ENCODE data around the gene MEF2B.
A peak's percentile ranks its signal among the peaks of the same experiment; 100 is the strongest.

GRCh38 chr19:19105365-19106055 lies 64.6 kb downstream of the MEF2B start:
- TF ChIP-seq, protein P1, sequence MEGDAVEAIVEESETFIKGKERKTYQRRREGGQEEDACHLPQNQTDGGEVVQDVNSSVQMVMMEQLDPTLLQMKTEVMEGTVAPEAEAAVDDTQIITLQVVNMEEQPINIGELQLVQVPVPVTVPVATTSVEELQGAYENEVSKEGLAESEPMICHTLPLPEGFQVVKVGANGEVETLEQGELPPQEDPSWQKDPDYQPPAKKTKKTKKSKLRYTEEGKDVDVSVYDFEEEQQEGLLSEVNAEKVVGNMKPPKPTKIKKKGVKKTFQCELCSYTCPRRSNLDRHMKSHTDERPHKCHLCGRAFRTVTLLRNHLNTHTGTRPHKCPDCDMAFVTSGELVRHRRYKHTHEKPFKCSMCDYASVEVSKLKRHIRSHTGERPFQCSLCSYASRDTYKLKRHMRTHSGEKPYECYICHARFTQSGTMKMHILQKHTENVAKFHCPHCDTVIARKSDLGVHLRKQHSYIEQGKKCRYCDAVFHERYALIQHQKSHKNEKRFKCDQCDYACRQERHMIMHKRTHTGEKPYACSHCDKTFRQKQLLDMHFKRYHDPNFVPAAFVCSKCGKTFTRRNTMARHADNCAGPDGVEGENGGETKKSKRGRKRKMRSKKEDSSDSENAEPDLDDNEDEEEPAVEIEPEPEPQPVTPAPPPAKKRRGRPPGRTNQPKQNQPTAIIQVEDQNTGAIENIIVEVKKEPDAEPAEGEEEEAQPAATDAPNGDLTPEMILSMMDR (IDR thresholded peaks at IDR 0.05) = no peak
- TF ChIP-seq POLR2A (IDR thresholded peaks at IDR 0.05) = peak in 1 of 2 donors; percentile 20

Data from adrenal gland (tissue), 5 donors.